WTC11 (cell line): Measurements from ENCODE around the gene HHIPL1. TPM values are rescaled to one million over a fixed set of nuclear protein-coding genes. Genes with fewer than 3 reads are reported as not detected.
A peak's percentile ranks its signal among the peaks of the same experiment; 100 is the strongest.

Experiments
- AR ChIP-seq: fragments of 250-450 bp; sonication (Bioruptor Pico); IDR thresholded peaks from 2 replicates; pipeline ENCODE4 v1.9.0; 2021; ENCODE audit warnings: mild to moderate bottlenecking
- CBFB ChIP-seq: sonication (generic); formaldehyde crosslinking; IDR thresholded peaks from 2 replicates; pipeline ENCODE4 v1.8.1; 2022; ENCODE audit warnings: mild to moderate bottlenecking, low read depth, missing genetic modification reagents
- CDX4 ChIP-seq: fragments of 250-450 bp; sonication (Bioruptor Pico); IDR thresholded peaks from 2 replicates; pipeline ENCODE4 v1.9.0; 2021; ENCODE audit warnings: moderate library complexity, mild to moderate bottlenecking, inconsistent platforms, borderline replicate concordance
- EMX1 ChIP-seq: fragments of 250-450 bp; sonication (Bioruptor Pico); IDR thresholded peaks from 2 replicates; pipeline ENCODE4 v1.8.0; 2021; ENCODE audit warnings: mild to moderate bottlenecking
- FOXK1 ChIP-seq: sonication (generic); formaldehyde crosslinking; IDR thresholded peaks from 2 replicates; pipeline ENCODE4 v1.8.0; 2022; ENCODE audit warnings: mild to moderate bottlenecking, moderate library complexity, missing genetic modification reagents
- GTF2I ChIP-seq: fragments of 250-450 bp; sonication (Bioruptor Pico); conservative IDR thresholded peaks from 2 replicates; pipeline ENCODE4 v1.4.0; 2021; ENCODE audit warnings: mild to moderate bottlenecking
- HMGA2 ChIP-seq: fragments of 250-450 bp; sonication (Bioruptor Pico); IDR thresholded peaks from 2 replicates; pipeline ENCODE4 v1.4.0; 2021; ENCODE audit warnings: mild to moderate bottlenecking, moderate library complexity
- IRF1 ChIP-seq: sonication (generic); formaldehyde crosslinking; IDR thresholded peaks from 2 replicates; pipeline ENCODE4 v1.8.0; 2023; ENCODE audit warnings: missing genetic modification reagents
- MLX ChIP-seq: sonication (generic); formaldehyde crosslinking; IDR thresholded peaks from 2 replicates; pipeline ENCODE4 v1.8.1; 2023; ENCODE audit warnings: mild to moderate bottlenecking, missing genetic modification reagents, moderate library complexity
- MXD4 ChIP-seq: fragments of 250-450 bp; sonication (Bioruptor Pico); IDR thresholded peaks from 2 replicates; pipeline ENCODE4 v1.8.0; 2021; ENCODE audit warnings: mild to moderate bottlenecking, moderate library complexity, borderline replicate concordance
- NFYB ChIP-seq: sonication (generic); formaldehyde crosslinking; conservative IDR thresholded peaks from 2 replicates; pipeline ENCODE4 v1.8.0; 2022; ENCODE audit warnings: low read depth, missing genetic modification reagents
- NR2C2 ChIP-seq: sonication (generic); formaldehyde crosslinking; IDR thresholded peaks from 2 replicates; pipeline ENCODE4 v1.8.0; 2022; ENCODE audit warnings: mild to moderate bottlenecking, missing genetic modification reagents
- NR3C1 ChIP-seq: sonication (generic); formaldehyde crosslinking; conservative IDR thresholded peaks from 2 replicates; pipeline ENCODE4 v1.8.1; 2023; ENCODE audit warnings: low read depth, mild to moderate bottlenecking, missing genetic modification reagents
- PRRX2 ChIP-seq: fragments of 250-450 bp; sonication (Bioruptor Pico); IDR thresholded peaks from 2 replicates; pipeline ENCODE4 v1.8.0; 2021; ENCODE audit warnings: mild to moderate bottlenecking
- RELA ChIP-seq: sonication (generic); formaldehyde crosslinking; IDR thresholded peaks from 2 replicates; pipeline ENCODE4 v1.8.1; 2022; ENCODE audit warnings: missing genetic modification reagents, mild to moderate bottlenecking, borderline replicate concordance
- RORB ChIP-seq: fragments of 250-450 bp; sonication (Bioruptor Pico); IDR thresholded peaks from 2 replicates; pipeline ENCODE4 v1.9.0; 2021; ENCODE audit warnings: mild to moderate bottlenecking
- TEAD1 ChIP-seq: sonication (generic); formaldehyde crosslinking; IDR thresholded peaks from 2 replicates; pipeline ENCODE4 v1.8.0; 2022; ENCODE audit warnings: mild to moderate bottlenecking, missing genetic modification reagents
- TEAD4 ChIP-seq: sonication (generic); formaldehyde crosslinking; IDR thresholded peaks from 2 replicates; pipeline ENCODE4 v1.8.0; 2022; ENCODE audit warnings: mild to moderate bottlenecking, missing genetic modification reagents
- TP53 ChIP-seq: sonication (generic); formaldehyde crosslinking; IDR thresholded peaks from 2 replicates; pipeline ENCODE4 v1.8.1; 2023; ENCODE audit warnings: mild to moderate bottlenecking, missing genetic modification reagents
- ZBTB43 ChIP-seq: sonication (generic); formaldehyde crosslinking; IDR thresholded peaks from 2 replicates; pipeline ENCODE4 v1.8.1; 2023; ENCODE audit warnings: mild to moderate bottlenecking, missing genetic modification reagents
- ZNF232 ChIP-seq: sonication (generic); formaldehyde crosslinking; IDR thresholded peaks from 2 replicates; pipeline ENCODE4 v1.8.0; 2022; ENCODE audit warnings: mild to moderate bottlenecking, missing genetic modification reagents
- ZNF317 ChIP-seq: sonication (generic); formaldehyde crosslinking; IDR thresholded peaks from 2 replicates; pipeline ENCODE4 v1.8.1; 2023; ENCODE audit warnings: low read depth, mild to moderate bottlenecking, moderate library complexity, missing genetic modification reagents, borderline replicate concordance
- ZNF512 ChIP-seq: sonication (generic); formaldehyde crosslinking; IDR thresholded peaks from 2 replicates; pipeline ENCODE4 v1.8.1; 2022; ENCODE audit warnings: missing genetic modification reagents, borderline replicate concordance
- ZNF532 ChIP-seq: fragments of 250-450 bp; sonication (Bioruptor Pico); IDR thresholded peaks from 2 replicates; pipeline ENCODE4 v1.9.0; 2021; ENCODE audit warnings: mild to moderate bottlenecking, borderline replicate concordance
- ZNF671 ChIP-seq: fragments of 250-450 bp; sonication (Bioruptor Pico); IDR thresholded peaks from 2 replicates; pipeline ENCODE4 v1.8.0; 2021; ENCODE audit warnings: mild to moderate bottlenecking
- ZSCAN18 ChIP-seq: fragments of 250-450 bp; sonication (Bioruptor Pico); IDR thresholded peaks from 2 replicates; pipeline ENCODE4 v2.1.2; 2022; ENCODE audit warnings: mild to moderate bottlenecking, moderate library complexity
- total RNA-seq: library from RNA; stranded (reverse); gene quantifications from 3 replicates; pipeline ENCODE4 v1.2.3, GENCODE V29; 2021

HHIPL1 gene
- total RNA-seq, 1 experiment from 2014 or later, result 1.5 TPM

- no peak for TF ChIP-seq ZNF512 (CRISPR knock-in tag)
- TF ChIP-seq CBFB, result no peak
- TF ChIP-seq ZSCAN18, result no peak
- TF ChIP-seq ZNF317 (CRISPR knock-in tag), result no peak
- no peak for TF ChIP-seq NR3C1 (CRISPR knock-in tag)
- TF ChIP-seq PRRX2, result no peak
- no peak for TF ChIP-seq MXD4 (CRISPR knock-in tag)
- no peak for TF ChIP-seq EMX1 (CRISPR knock-in tag)
- no peak for TF ChIP-seq HMGA2 (CRISPR knock-in tag)
- TF ChIP-seq GTF2I, result no peak
- TF ChIP-seq ZNF232, result no peak
- no peak for TF ChIP-seq TEAD1 (CRISPR knock-in tag)
- no peak for TF ChIP-seq AR (CRISPR knock-in tag)
- TF ChIP-seq MLX (CRISPR knock-in tag), result no peak
- TF ChIP-seq TEAD4 (CRISPR knock-in tag), result no peak
- TF ChIP-seq ZNF532, result no peak
- TF ChIP-seq IRF1 (CRISPR knock-in tag), result no peak
- 0 out of 2 replicates have a peak, but pooled peaks have one; percentile 33 for TF ChIP-seq ZBTB43 (CRISPR knock-in tag)
- no peak for TF ChIP-seq CDX4 (CRISPR knock-in tag)
- TF ChIP-seq NR2C2 (CRISPR knock-in tag), result 0 out of 2 replicates have a peak, but pooled peaks have one; percentile 25
- peak; percentile 46; the same call in 1 of the 2 replicates for TF ChIP-seq FOXK1
- 0 out of 2 replicates have a peak, but pooled peaks have one; percentile 73 for TF ChIP-seq RELA (CRISPR knock-in tag)
- TF ChIP-seq ZNF671 (CRISPR knock-in tag), result no peak
- TF ChIP-seq TP53 (CRISPR knock-in tag), result peak; percentile 35; the same call in 1 of the 2 replicates
- no peak for TF ChIP-seq RORB (CRISPR knock-in tag)
- TF ChIP-seq NFYB (CRISPR knock-in tag), result 0 out of 2 replicates have a peak, but pooled peaks have one; percentile 15
Observed at GRCh38 chr14:99644723-99645544, at the start of gene HHIPL1 (continued).
